Measurements from ENCODE around the gene RAD51B.

Gene RAD51B

GRCh38 chr14:67833403-67833802, 13.8 kb downstream of the RAD51B start:
- no peak for TF ChIP-seq CTCF (IDR thresholded peaks at IDR 0.05; ENCODE audit: low read depth, low read length, missing control alignments)
- H3K4me3 ChIP-seq (ENCODE audit: low read depth, low read length), result no peak overlapping the region
- no peak for DNase-seq (ENCODE audit: low read depth)

GRCh38 chr14:67835596-67835995, 16.0 kb downstream of the RAD51B start:
- DNase-seq (ENCODE audit: low read depth), result no peak
- H3K4me3 ChIP-seq (ENCODE audit: low read depth, low read length), result no peak overlapping the region
- no peak for TF ChIP-seq CTCF (IDR thresholded peaks at IDR 0.05; ENCODE audit: low read depth, low read length, missing control alignments)

GRCh38 chr14:67837011-67837624, 17.5 kb downstream of the RAD51B start:
- no peak overlapping the region for H3K4me3 ChIP-seq (ENCODE audit: low read depth, low read length)
- DNase-seq (ENCODE audit: low read depth), result peak; percentile 47
- peak; percentile 59 for TF ChIP-seq CTCF (IDR thresholded peaks at IDR 0.05; ENCODE audit: low read depth, low read length, missing control alignments)

- no peak for TF ChIP-seq CTCF (IDR thresholded peaks at IDR 0.05; ENCODE audit: low read depth, low read length, missing control alignments)
- DNase-seq (ENCODE audit: low read depth), result no peak
Measured at GRCh38 chr14:67846029-67846610, 26.5 kb downstream of the RAD51B start.

GRCh38 chr14:67850066-67850830, 30.7 kb downstream of the RAD51B start:
- DNase-seq (ENCODE audit: low read depth), result no peak
- no peak for TF ChIP-seq CTCF (IDR thresholded peaks at IDR 0.05; ENCODE audit: low read depth, low read length, missing control alignments)

More at GRCh38 chr14:67846029-67846610, 26.5 kb downstream of the RAD51B start:
- H3K4me3 ChIP-seq (ENCODE audit: low read depth, low read length), result no peak overlapping the region

GRCh38 chr14:67851785-67852410, 32.3 kb downstream of the RAD51B start:
- TF ChIP-seq CTCF (IDR thresholded peaks at IDR 0.05; ENCODE audit: low read depth, low read length, missing control alignments), result no peak
- DNase-seq (ENCODE audit: low read depth), result no peak
- no peak overlapping the region for H3K4me3 ChIP-seq (ENCODE audit: low read depth, low read length)

More at GRCh38 chr14:67850066-67850830, 30.7 kb downstream of the RAD51B start:
- H3K4me3 ChIP-seq (ENCODE audit: low read depth, low read length), result no peak overlapping the region
